GM12873 (cell line): Measurements from ENCODE around the gene PHPT1.

Source experiments
- CTCF ChIP-seq: IDR thresholded peaks from 2 replicates; pipeline ENCODE4 v1.5.1; 2012; ENCODE audit warnings: low read depth, mild to moderate bottlenecking, moderate library complexity, low read length, control low read depth; ENCODE audit not compliant: insufficient read depth; ENCODE audit errors: missing control alignments

The PHPT1 gene

GRCh38 chr9:136839229-136840139 lies 9.7 kb upstream of the PHPT1 start:
- no peak for TF ChIP-seq CTCF

GRCh38 chr9:136840140-136840876 lies 8.9 kb upstream of the PHPT1 start:
- TF ChIP-seq CTCF = no peak

- no peak for TF ChIP-seq CTCF
These were observed 8.1 kb upstream of the PHPT1 start for GRCh38 chr9:136840877-136841645.

GRCh38 chr9:136842380-136842948 lies 6.7 kb upstream of the PHPT1 start, which contains the start of gene AJM1:
AJM1 (plus strand) TSS chr9:136842478; CDS start chr9:136844415, 1,937 bp downstream.
- peak; percentile 88 for TF ChIP-seq CTCF

GRCh38 chr9:136843801-136844740 lies 5.1 kb upstream of the PHPT1 start:
- peak; percentile 49 for TF ChIP-seq CTCF

- TF ChIP-seq CTCF = no peak
These were observed 4.3 kb upstream of the PHPT1 start for GRCh38 chr9:136844761-136845464.
